HCT116 (cell line): ENCODE results near the gene DNAJC5G. TPM values are rescaled to one million over a fixed set of nuclear protein-coding genes. Genes with fewer than 3 reads are reported as not detected.

Source experiments
- ATAC-seq: fragments of 200-7000 bp; cut with Tn5 transposase; 2 replicates; pipeline ENCODE4 v1.9.1; 2020; ENCODE audit warnings: mild to moderate bottlenecking, moderate library complexity
- BruUV-seq: library from RNA; stranded (reverse); fragments of 400-500 nt; replicated peaks from 2 replicates; lab custom pipeline; 2021; lab: Mats Ljungman, UMichigan
- CTCF ChIA-PET: fragments of 300-600 bp; sonication (Branson Sonifier 250); formaldehyde crosslinking; loops from one replicate; lab custom pipeline; 2021; ENCODE audit warnings: antibody characterized with exemption; lab: Charles Lee
- POLR2A ChIA-PET: fragments of 300-600, 350-600 bp; sonication (Branson Sonifier 250); formaldehyde crosslinking; loops from one replicate; lab custom pipeline; 2021; ENCODE audit warnings: antibody characterized with exemption; lab: Charles Lee
- RAD21 ChIA-PET, 2 experiments: fragments of 300-600 bp; sonication (Branson Sonifier 250); formaldehyde crosslinking; loops; one replicate each; lab custom pipeline; 2023; ENCODE audit warnings: low total read pairs in 2 of 2; ENCODE audit not compliant: uncharacterized antibody in 2 of 2, unreplicated experiment in 2 of 2, low non-redundant PET in 1 of 2; lab: Charles Lee
- DNase-seq: peaks from one replicate; pipeline ENCODE4 v3.0.0-alpha.2; 2010; ENCODE audit warnings: low read depth, low spot score
- H2AFZ ChIP-seq: fragments of 200-600 bp; shearing (Covaris generic), sonication (generic); 2 replicates; pipeline ENCODE4 v1.6.1; 2017; ENCODE audit warnings: low read depth, mixed run types, mixed read lengths, antibody characterized with exemption, low read length; ENCODE audit not compliant: poor library complexity, severe bottlenecking
- H3K27ac ChIP-seq: 2 replicates; pipeline ENCODE4 v1.5.1; 2012; ENCODE audit warnings: low read depth, low read length
- H3K27me3 ChIP-seq: fragments of 200-600 bp; sonication (generic); 2 replicates; pipeline ENCODE4 v1.6.1; 2016; ENCODE audit warnings: mixed run types, low read length, mixed read lengths; ENCODE audit not compliant: insufficient read depth
- H3K36me3 ChIP-seq, 2 experiments: fragments of 200-500 bp in 1 of 2; fragments of 200-600 bp in 1 of 2; sonication (Bioruptor generic) in 1 of 2; sonication (generic) in 1 of 2; 2 replicates each; pipeline versions ENCODE4 v1.5.1 to v1.6.1; 2014 to 2016; ENCODE audit warnings: low read length in 2 of 2, inconsistent platforms in 1 of 2, mixed read lengths in 1 of 2, mixed run types in 1 of 2; ENCODE audit not compliant: insufficient read depth in 2 of 2, control insufficient read depth in 1 of 2
- H3K4me1 ChIP-seq, 2 experiments: fragments of 200-600 bp in 1 of 2; sonication (generic) in 1 of 2; 2 replicates each; pipeline versions ENCODE4 v1.5.1 to v1.6.1; 2012 to 2017; ENCODE audit warnings: low read length in 2 of 2, inconsistent platforms in 1 of 2, mild to moderate bottlenecking in 1 of 2, mixed read lengths in 1 of 2, mixed run types in 1 of 2, moderate library complexity in 1 of 2; ENCODE audit not compliant: insufficient read depth in 2 of 2, control insufficient read depth in 1 of 2
- H3K4me2 ChIP-seq: fragments of 200-600 bp; sonication (generic); 2 replicates; pipeline ENCODE4 v1.6.1; 2017; ENCODE audit warnings: mixed run types, low read length, mixed read lengths
- H3K4me3 ChIP-seq, 2 experiments: fragments of 200-600 bp in 1 of 2; sonication (generic) in 1 of 2; replicated peaks in 1 of 2; 2 replicates each; pipeline ENCODE4 v1.5.1; 2011 to 2016; ENCODE audit warnings: low read length in 2 of 2, control low read depth in 1 of 2, low read depth in 1 of 2, mild to moderate bottlenecking in 1 of 2, mixed read lengths in 1 of 2, mixed run types in 1 of 2
- H3K79me2 ChIP-seq: fragments of 200-600 bp; sonication (generic); 2 replicates; pipeline ENCODE4 v1.6.1; 2017; ENCODE audit warnings: mild to moderate bottlenecking, mixed run types, low read length, moderate library complexity, mixed read lengths; ENCODE audit not compliant: insufficient read depth
- H3K9ac ChIP-seq: fragments of 200-600 bp; sonication (generic); 2 replicates; pipeline ENCODE4 v1.6.1; 2016; ENCODE audit warnings: low read length, mixed read lengths
- H3K9me2 ChIP-seq: fragments of 200-600 bp; sonication (generic), shearing (Covaris generic); 2 replicates; pipeline ENCODE4 v1.6.1; 2017; ENCODE audit warnings: mixed run types, mild to moderate bottlenecking, moderate library complexity; ENCODE audit not compliant: insufficient read depth
- H3K9me3 ChIP-seq, 2 experiments: fragments of 200-500 bp in 1 of 2; fragments of 200-600 bp in 1 of 2; sonication (Bioruptor generic) in 1 of 2; sonication (generic) in 1 of 2; 2 replicates each; pipeline ENCODE4 v1.6.1; 2014 to 2017; ENCODE audit warnings: low read length in 2 of 2, mixed read lengths in 2 of 2, inconsistent platforms in 1 of 2, low read depth in 1 of 2, mild to moderate bottlenecking in 1 of 2, mixed run types in 1 of 2, moderate library complexity in 1 of 2; ENCODE audit not compliant: control insufficient read depth in 1 of 2, insufficient read depth in 1 of 2
- H4K20me1 ChIP-seq: fragments of 200-600 bp; sonication (generic), shearing (Covaris generic); 2 replicates; pipeline ENCODE4 v1.6.1; 2017; ENCODE audit warnings: mixed run types, mild to moderate bottlenecking, moderate library complexity; ENCODE audit not compliant: insufficient read depth
- CBX3 ChIP-seq: IDR thresholded peaks from 2 replicates; pipeline ENCODE4 v1.6.1; 2012; ENCODE audit warnings: low read depth
- CEBPB ChIP-seq: IDR thresholded peaks from 2 replicates; pipeline ENCODE4 v1.6.1; 2012; ENCODE audit warnings: low read depth
- EGR1 ChIP-seq: IDR thresholded peaks from 2 replicates; pipeline ENCODE4 v1.6.1; 2012; ENCODE audit warnings: low read depth
- ELF1 ChIP-seq: IDR thresholded peaks from 2 replicates; pipeline ENCODE4 v1.6.1; 2012; ENCODE audit warnings: low read depth, borderline replicate concordance
- EZH2 ChIP-seq: fragments of 200-600 bp; sonication (generic); IDR thresholded peaks from 2 replicates; pipeline ENCODE4 v1.6.1; 2017; ENCODE audit warnings: antibody characterized with exemption, mixed run types
- EZH2phosphoT487 ChIP-seq: fragments of 200-600 bp; IDR thresholded peaks from 2 replicates; pipeline ENCODE4 v1.6.1; 2018; ENCODE audit warnings: antibody characterized with exemption, borderline replicate concordance
- FOSL1 ChIP-seq: IDR thresholded peaks from 2 replicates; pipeline ENCODE4 v1.6.1; 2012; ENCODE audit warnings: low read depth
- JUND ChIP-seq: IDR thresholded peaks from 2 replicates; pipeline ENCODE4 v1.6.1; 2012
- POLR2AphosphoS5 ChIP-seq: IDR thresholded peaks from 2 replicates; pipeline ENCODE4 v1.6.1; 2011; ENCODE audit warnings: mild to moderate bottlenecking, low read depth, low read length, moderate library complexity
- RAD21 ChIP-seq: IDR thresholded peaks from 2 replicates; pipeline ENCODE4 v1.6.1; 2012; ENCODE audit warnings: low read depth, mild to moderate bottlenecking
- SIN3A ChIP-seq: IDR thresholded peaks from 2 replicates; pipeline ENCODE4 v1.6.1; 2012; ENCODE audit warnings: low read depth
- SP1 ChIP-seq: IDR thresholded peaks from 2 replicates; pipeline ENCODE4 v1.6.1; 2012; ENCODE audit warnings: low read depth
- SRF ChIP-seq: IDR thresholded peaks from 2 replicates; pipeline ENCODE4 v1.6.1; 2012; ENCODE audit warnings: low read depth
- TCF7L2 ChIP-seq: IDR thresholded peaks from 2 replicates; pipeline ENCODE4 v1.7.0; 2011; ENCODE audit warnings: borderline replicate concordance, inconsistent platforms; ENCODE audit not compliant: insufficient read depth, insufficient read length; ENCODE audit errors: extremely low read depth
- ZFX ChIP-seq: fragments of 450-650 bp; IDR thresholded peaks from 2 replicates; pipeline ENCODE4 v1.6.1; 2017
- ZNF274 ChIP-seq: fragments of 200-500 bp; sonication (Bioruptor generic); IDR thresholded peaks from 2 replicates; pipeline ENCODE4 v1.6.1; 2014; ENCODE audit warnings: mild to moderate bottlenecking, low read depth, low read length, inconsistent platforms
- intact Hi-C: fragments of 100-400 bp; cut with micrococcal nuclease; formaldehyde crosslinking; loops from 2 replicates; pipeline ENCODE4 v1.10.0; 2022
- total RNA-seq: library from RNA; stranded (reverse); gene quantifications from one replicate; pipeline ENCODE4 v1.2.1, GENCODE V29; 2021; ENCODE audit not compliant: unreplicated experiment
- TF ChIP-seq, protein P1 (sequence below): IDR thresholded peaks from 2 replicates; pipeline ENCODE4 v1.6.1; 2012; ENCODE audit warnings: low read depth
- TF ChIP-seq, protein P2 (sequence below): IDR thresholded peaks from 2 replicates; pipeline ENCODE4 v1.6.1; 2011; ENCODE audit warnings: mild to moderate bottlenecking, low read length, moderate library complexity; ENCODE audit not compliant: insufficient replicate concordance; ENCODE audit errors: extremely low read depth
- TF ChIP-seq, protein P3 (sequence below): IDR thresholded peaks from 2 replicates; pipeline ENCODE4 v1.6.1; 2012
- TF ChIP-seq, protein P4 (sequence below): IDR thresholded peaks from 2 replicates; pipeline ENCODE4 v1.6.1; 2012

The DNAJC5G gene
- total RNA-seq, 1 experiment from 2014 or later = 2.5 TPM

DNA sequence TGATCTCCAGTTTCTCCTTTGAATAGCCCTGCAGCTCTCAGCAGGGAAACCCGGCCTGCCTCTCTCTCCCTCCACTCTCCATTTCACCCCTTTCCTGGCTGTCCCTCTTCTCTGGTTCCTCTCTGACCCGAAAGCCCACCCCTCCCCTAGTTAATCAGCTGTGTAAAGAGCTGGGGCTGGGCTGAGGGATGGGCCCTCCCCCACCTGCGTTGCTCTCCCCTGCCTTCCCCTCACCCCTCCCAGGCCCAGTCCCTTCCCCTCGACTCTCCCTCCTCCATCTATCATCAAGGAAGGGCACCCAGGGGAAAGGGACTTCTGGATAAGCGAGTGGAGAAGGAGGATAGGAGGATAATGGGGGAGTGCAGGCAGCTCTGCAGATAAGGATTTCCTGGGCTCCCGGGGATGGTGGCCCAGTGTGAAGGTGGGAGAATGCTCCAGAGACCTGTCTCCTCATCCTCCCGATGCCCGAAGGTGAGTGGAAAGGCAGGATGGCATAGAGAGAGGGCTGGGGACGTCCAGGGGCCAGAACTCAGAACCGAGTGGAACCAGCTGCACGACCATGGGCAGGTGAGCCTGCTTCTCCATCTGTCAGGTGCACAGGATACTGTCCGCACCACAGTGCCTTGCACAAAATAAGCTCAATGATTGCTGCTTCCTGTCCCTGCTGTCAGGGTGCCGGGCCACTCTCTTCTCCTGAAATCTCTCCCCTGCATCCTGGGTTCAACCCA lies 24.4 kb upstream of the DNAJC5G start (continued):
- TF ChIP-seq ELF1 (no peak), EZH2 (no peak), ZFX (no peak)

DNA sequence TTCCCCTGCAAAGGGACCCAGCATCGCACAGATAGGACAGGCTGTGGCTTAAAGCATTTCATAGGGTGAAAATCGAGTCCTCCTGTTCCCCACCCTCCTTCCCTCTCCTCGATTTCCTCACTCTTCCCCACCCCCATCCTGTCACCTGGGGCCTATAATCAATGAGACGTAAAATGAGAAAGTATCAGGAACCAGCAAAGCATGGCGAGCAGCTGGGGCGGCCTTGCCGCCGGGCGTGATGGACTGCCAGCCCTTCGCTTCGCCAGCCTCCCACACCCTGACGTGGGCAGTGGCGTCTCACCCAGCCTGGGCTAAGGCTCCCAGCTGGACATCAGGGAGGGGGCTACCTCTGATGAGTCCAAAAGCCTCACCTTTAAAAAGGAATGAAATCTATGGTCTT lies 23.5 kb upstream of the DNAJC5G start:
- ChIA-PET CTCF (interaction anchor here (1.7 kb wide), 1 partner anchor 28 kb away, joined by 13 read pairs; no protein-coding TSS in a partner anchor), POLR2A (interaction anchor here (1.0 kb wide), 1 partner anchor 13 kb away, joined by 3 read pairs; no protein-coding TSS in a partner anchor), RAD21 (no interaction called here)
- TF ChIP-seq JUND = no peak
- TF ChIP-seq ELF1 = no peak
- TF ChIP-seq, protein P1, sequence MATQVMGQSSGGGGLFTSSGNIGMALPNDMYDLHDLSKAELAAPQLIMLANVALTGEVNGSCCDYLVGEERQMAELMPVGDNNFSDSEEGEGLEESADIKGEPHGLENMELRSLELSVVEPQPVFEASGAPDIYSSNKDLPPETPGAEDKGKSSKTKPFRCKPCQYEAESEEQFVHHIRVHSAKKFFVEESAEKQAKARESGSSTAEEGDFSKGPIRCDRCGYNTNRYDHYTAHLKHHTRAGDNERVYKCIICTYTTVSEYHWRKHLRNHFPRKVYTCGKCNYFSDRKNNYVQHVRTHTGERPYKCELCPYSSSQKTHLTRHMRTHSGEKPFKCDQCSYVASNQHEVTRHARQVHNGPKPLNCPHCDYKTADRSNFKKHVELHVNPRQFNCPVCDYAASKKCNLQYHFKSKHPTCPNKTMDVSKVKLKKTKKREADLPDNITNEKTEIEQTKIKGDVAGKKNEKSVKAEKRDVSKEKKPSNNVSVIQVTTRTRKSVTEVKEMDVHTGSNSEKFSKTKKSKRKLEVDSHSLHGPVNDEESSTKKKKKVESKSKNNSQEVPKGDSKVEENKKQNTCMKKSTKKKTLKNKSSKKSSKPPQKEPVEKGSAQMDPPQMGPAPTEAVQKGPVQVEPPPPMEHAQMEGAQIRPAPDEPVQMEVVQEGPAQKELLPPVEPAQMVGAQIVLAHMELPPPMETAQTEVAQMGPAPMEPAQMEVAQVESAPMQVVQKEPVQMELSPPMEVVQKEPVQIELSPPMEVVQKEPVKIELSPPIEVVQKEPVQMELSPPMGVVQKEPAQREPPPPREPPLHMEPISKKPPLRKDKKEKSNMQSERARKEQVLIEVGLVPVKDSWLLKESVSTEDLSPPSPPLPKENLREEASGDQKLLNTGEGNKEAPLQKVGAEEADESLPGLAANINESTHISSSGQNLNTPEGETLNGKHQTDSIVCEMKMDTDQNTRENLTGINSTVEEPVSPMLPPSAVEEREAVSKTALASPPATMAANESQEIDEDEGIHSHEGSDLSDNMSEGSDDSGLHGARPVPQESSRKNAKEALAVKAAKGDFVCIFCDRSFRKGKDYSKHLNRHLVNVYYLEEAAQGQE = no peak
- TF ChIP-seq EZH2phosphoT487 = no peak
- no peak for TF ChIP-seq SIN3A
- no peak for TF ChIP-seq ZFX
- no peak for TF ChIP-seq EZH2
- no peak for TF ChIP-seq SRF
- TF ChIP-seq POLR2AphosphoS5 = no peak
- no peak for TF ChIP-seq SP1
- TF ChIP-seq, protein P2, sequence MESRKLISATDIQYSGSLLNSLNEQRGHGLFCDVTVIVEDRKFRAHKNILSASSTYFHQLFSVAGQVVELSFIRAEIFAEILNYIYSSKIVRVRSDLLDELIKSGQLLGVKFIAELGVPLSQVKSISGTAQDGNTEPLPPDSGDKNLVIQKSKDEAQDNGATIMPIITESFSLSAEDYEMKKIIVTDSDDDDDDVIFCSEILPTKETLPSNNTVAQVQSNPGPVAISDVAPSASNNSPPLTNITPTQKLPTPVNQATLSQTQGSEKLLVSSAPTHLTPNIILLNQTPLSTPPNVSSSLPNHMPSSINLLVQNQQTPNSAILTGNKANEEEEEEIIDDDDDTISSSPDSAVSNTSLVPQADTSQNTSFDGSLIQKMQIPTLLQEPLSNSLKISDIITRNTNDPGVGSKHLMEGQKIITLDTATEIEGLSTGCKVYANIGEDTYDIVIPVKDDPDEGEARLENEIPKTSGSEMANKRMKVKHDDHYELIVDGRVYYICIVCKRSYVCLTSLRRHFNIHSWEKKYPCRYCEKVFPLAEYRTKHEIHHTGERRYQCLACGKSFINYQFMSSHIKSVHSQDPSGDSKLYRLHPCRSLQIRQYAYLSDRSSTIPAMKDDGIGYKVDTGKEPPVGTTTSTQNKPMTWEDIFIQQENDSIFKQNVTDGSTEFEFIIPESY = no peak
- TF ChIP-seq RAD21 = no peak
- TF ChIP-seq CEBPB = no peak
- no peak for TF ChIP-seq FOSL1
- TF ChIP-seq CBX3 = no peak
- TF ChIP-seq, protein P3, sequence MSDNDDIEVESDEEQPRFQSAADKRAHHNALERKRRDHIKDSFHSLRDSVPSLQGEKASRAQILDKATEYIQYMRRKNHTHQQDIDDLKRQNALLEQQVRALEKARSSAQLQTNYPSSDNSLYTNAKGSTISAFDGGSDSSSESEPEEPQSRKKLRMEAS = no peak
- TF ChIP-seq ZNF274 = no peak
- TF ChIP-seq, protein P4, sequence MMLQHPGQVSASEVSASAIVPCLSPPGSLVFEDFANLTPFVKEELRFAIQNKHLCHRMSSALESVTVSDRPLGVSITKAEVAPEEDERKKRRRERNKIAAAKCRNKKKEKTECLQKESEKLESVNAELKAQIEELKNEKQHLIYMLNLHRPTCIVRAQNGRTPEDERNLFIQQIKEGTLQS = no peak
- no peak for TF ChIP-seq EGR1
- no peak for TF ChIP-seq TCF7L2
- ATAC-seq (no peak), DNase-seq (no peak)
- Histone ChIP-seq H3K9me3 (no peaks in the 10 kb centered on the region), H3K4me1 (peaks cover 0 to 10% of the 10 kb centered on the region in 2 experiments; a peak in 2 of 4 replicates), H3K36me3 (no peaks in the 10 kb centered on the region; a peak in 2 of 4 replicates), H3K4me3 (no peak overlapping the region), H3K27me3 (no peaks in the 10 kb centered on the region), H3K27ac (no peak overlapping the region), H3K4me2 (no peak overlapping the region), H3K9me2 (no peaks in the 10 kb centered on the region), H2AFZ (no peak overlapping the region), H3K79me2 (no peaks in the 10 kb centered on the region), H4K20me1 (no peaks in the 10 kb centered on the region), H3K9ac (no peak overlapping the region)
- intact Hi-C loops = no loop called here
- no TSS peak for BruUV-seq
